MCF 10A (cell line): Measurements from ENCODE around the gene RAB13. TPM values are rescaled to one million over a fixed set of nuclear protein-coding genes. Genes with fewer than 3 reads are reported as not detected.
"Not testable (repeated sequence)": the region's sequence is repeated elsewhere in the genome, so short reads cannot be mapped to it uniquely, and the experiment has no call there.

Experiments used
- Bru-seq: library from RNA; stranded (reverse); fragments of 400-500 nt; gene quantifications from one replicate; lab custom pipeline; 2021; lab: Mats Ljungman, UMichigan
- BruChase-seq, 2 experiments: library from RNA; stranded (reverse); fragments of 400-500 nt; gene quantifications; one replicate each; lab custom pipeline; 2021; lab: Mats Ljungman, UMichigan
- BruUV-seq: library from RNA; stranded (reverse); fragments of 400-500 nt; replicated peaks from 2 replicates; lab custom pipeline; 2021; lab: Mats Ljungman, UMichigan
- CTCF ChIA-PET: fragments of 300-600 bp; sonication (Branson Sonifier 250); formaldehyde crosslinking; extraction: SDS; loops from one replicate; lab custom pipeline; 2021; ENCODE audit warnings: antibody characterized with exemption, inconsistent platforms; lab: Yijun Ruan, JAX
- POLR2A ChIA-PET: fragments of 300-600, 350-650 bp; sonication (Branson Sonifier 250); formaldehyde crosslinking; extraction: SDS; loops from one replicate; lab custom pipeline; 2020; ENCODE audit warnings: antibody characterized with exemption, inconsistent platforms; lab: Yijun Ruan, JAX
- DNase-seq: peaks from one replicate; pipeline ENCODE4 v3.0.0-alpha.2; 2018; ENCODE audit not compliant: unreplicated experiment
- H3K27ac Mint-ChIP-seq: one replicate; pipeline ENCODE4 v1.8.0; 2022; ENCODE audit warnings: mild to moderate bottlenecking, low read depth, mixed read lengths; ENCODE audit not compliant: unreplicated experiment
- H3K27me3 Mint-ChIP-seq: one replicate; pipeline ENCODE4 v1.8.0; 2022; ENCODE audit warnings: mixed read lengths; ENCODE audit not compliant: insufficient read depth, unreplicated experiment
- H3K36me3 Mint-ChIP-seq: one replicate; pipeline ENCODE4 v1.8.0; 2022; ENCODE audit warnings: mild to moderate bottlenecking, moderate library complexity, mixed read lengths; ENCODE audit not compliant: insufficient read depth, unreplicated experiment
- H3K4me1 Mint-ChIP-seq: one replicate; pipeline ENCODE4 v1.8.0; 2022; ENCODE audit warnings: mixed read lengths; ENCODE audit not compliant: insufficient read depth, unreplicated experiment
- H3K4me3 Mint-ChIP-seq: one replicate; pipeline ENCODE4 v1.8.0; 2022; ENCODE audit warnings: mild to moderate bottlenecking, moderate library complexity, mixed read lengths; ENCODE audit not compliant: unreplicated experiment
- H3K9me3 Mint-ChIP-seq: one replicate; pipeline ENCODE4 v1.8.0; 2022; ENCODE audit warnings: mixed read lengths; ENCODE audit not compliant: unreplicated experiment
- intact Hi-C: fragments of 100-400 bp; cut with micrococcal nuclease; formaldehyde crosslinking; loops from 2 replicates; pipeline ENCODE4 v1.14.1; 2022
- long read RNA-seq: library from polyadenylated mRNA; stranded (forward); transcript quantifications from one replicate; pipeline ENCODE4 v2.0.0, GENCODE V29; 2022
- total RNA-seq: library from RNA; stranded (reverse); gene quantifications from 2 replicates; pipeline ENCODE4 v1.2.3, GENCODE V29; 2022
- TF ChIP-seq, protein P1 (sequence below): fragments of 200-600 bp; IDR thresholded peaks from one replicate; pipeline ENCODE4 v1.8.0; 2022; ENCODE audit warnings: antibody characterized with exemption, mild to moderate bottlenecking; ENCODE audit not compliant: unreplicated experiment

The RAB13 gene
- total RNA-seq (63.1 and 71.6 TPM in 2 replicates), Bru-seq, nascent RNA (percentile 90 among the genes with signal in this experiment), BruChase-seq, experiment 1, labeled RNA remaining after a 6-hour chase (percentile 93 among the genes with signal in this experiment), BruChase-seq, experiment 2, labeled RNA remaining after a 2-hour chase (percentile 94 among the genes with signal in this experiment)
- long read RNA-seq, transcript RAB13-201 (8 exons, 1,176 nt) = major isoform, 57 of 76 reads
- long read RNA-seq, partial matches to known transcripts = 0 of 76 reads
- long read RNA-seq, other reads (novel, unspliced or antisense) = 19 of 76 reads

DNA sequence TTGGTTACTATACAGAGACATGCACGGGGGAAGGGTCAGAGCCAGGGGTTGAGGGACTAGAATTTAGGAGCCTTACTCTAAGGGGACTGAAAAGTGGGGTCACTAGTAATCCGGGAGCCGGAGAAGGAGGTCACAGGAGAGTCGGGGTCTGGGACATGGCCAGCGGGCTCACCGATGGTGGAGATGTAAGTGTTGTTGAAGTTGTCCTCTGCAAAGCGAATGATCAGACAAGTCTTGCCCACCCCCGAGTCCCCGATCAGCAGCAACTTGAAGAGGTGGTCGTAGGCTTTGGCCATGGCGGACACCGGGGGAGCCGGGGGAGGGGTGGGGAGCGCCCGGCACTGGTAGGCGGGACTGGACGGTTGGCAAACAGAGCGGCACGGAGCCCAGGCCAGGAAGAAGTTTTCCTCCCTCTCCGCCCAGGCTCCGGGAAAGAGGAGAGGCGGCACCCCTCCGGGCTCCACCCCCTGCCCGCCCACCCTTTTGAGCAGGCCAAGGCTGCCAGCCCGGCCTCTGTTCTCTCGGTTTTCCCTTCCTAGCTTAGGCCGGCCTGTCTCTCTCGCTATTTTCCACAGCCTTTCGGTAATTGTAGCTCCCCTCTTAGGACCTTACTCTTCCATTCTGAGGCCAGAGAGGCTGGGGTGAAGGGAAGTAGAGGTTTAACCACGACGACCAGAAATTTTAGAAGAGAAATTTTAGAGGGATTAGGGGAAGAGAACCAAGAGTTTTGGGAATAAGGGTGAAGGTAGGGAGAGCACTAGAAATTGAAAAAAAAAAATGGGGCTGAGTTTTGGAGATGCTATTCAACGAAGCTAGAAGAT is at the start of gene RAB13:
TSS of gene RAB13 (minus strand) at position 399 of the 821 bp plus-strand sequence. CDS start at position 296, 103 bp downstream.
- Mint-ChIP-seq H3K4me3 (peak within 1 kb of the TSS; percentile 87), H3K36me3 (peaks cover 25% of the 10 kb centered on the region)

DNA sequence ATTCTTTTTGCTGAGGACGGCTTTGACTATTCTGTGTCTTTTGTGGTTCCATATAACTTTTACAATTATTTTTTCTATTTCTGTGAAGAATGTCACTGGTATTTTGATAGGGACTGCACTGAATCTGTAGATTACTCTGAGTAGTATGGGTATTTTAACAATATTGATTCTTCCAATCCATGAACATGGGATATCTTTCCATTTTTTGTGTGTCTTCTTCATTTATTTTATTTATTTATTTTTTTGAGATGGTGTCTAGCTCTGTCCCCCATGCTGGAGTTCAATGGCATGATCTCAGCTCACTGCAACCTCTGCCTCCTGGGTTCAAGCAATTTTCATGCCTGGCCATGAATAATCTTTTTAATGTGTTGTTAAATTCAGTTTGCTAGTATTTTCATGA is 47.6 kb upstream of the RAB13 start:
- H3K27ac Mint-ChIP-seq, H3K4me3 Mint-ChIP-seq, DNase-seq, intact Hi-C loops, H3K4me1 Mint-ChIP-seq, BruUV-seq, H3K36me3 Mint-ChIP-seq, H3K27me3 Mint-ChIP-seq: not testable (repeated sequence)
- H3K9me3 Mint-ChIP-seq = peaks cover 20% of the 10 kb centered on the region
- CTCF ChIA-PET = interaction anchor here (0.6 kb wide), 1 partner anchor 229 kb away, joined by 3 read pairs; no protein-coding TSS in a partner anchor
- POLR2A ChIA-PET = interaction anchor here (1.5 kb wide), 1 partner anchor 10 kb away, joined by 4 read pairs; no protein-coding TSS in a partner anchor

More for the DNA sequence above, at the start of gene RAB13:
- POLR2A ChIA-PET = interaction anchor here (0.5 to 13.2 kb wide), 40 partner anchors 8 to 475 kb away, joined by 3 to 358 read pairs (median 4); partner anchors contain the start of genes CHTOP, CREB3L4, CRTC2 and DENND4B
- no peaks in the 10 kb centered on the region for H3K9me3 Mint-ChIP-seq
- intact Hi-C loops = loop anchor here (1.0 to 5.0 kb wide), 13 partner anchors 19 to 477 kb away; partner anchors contain the start of genes CREB3L4, CRTC2, DENND4B and GATAD2B
- H3K4me1 Mint-ChIP-seq = peaks cover 32% of the 10 kb centered on the region
- TF ChIP-seq, protein P1, sequence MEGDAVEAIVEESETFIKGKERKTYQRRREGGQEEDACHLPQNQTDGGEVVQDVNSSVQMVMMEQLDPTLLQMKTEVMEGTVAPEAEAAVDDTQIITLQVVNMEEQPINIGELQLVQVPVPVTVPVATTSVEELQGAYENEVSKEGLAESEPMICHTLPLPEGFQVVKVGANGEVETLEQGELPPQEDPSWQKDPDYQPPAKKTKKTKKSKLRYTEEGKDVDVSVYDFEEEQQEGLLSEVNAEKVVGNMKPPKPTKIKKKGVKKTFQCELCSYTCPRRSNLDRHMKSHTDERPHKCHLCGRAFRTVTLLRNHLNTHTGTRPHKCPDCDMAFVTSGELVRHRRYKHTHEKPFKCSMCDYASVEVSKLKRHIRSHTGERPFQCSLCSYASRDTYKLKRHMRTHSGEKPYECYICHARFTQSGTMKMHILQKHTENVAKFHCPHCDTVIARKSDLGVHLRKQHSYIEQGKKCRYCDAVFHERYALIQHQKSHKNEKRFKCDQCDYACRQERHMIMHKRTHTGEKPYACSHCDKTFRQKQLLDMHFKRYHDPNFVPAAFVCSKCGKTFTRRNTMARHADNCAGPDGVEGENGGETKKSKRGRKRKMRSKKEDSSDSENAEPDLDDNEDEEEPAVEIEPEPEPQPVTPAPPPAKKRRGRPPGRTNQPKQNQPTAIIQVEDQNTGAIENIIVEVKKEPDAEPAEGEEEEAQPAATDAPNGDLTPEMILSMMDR = no peak
- CTCF ChIA-PET = interaction anchor here (0.6 to 7.8 kb wide), 59 partner anchors 9 to 1480 kb away, joined by 3 to 80 read pairs (median 5); partner anchors contain the start of genes CREB3L4, CRTC2, DENND4B and GATAD2B
- peak within 1 kb of the TSS; percentile 78 for H3K27ac Mint-ChIP-seq
- BruUV-seq = no TSS peak
- H3K27me3 Mint-ChIP-seq = no peaks in the 10 kb centered on the region
- peak; percentile 96 for DNase-seq

DNA sequence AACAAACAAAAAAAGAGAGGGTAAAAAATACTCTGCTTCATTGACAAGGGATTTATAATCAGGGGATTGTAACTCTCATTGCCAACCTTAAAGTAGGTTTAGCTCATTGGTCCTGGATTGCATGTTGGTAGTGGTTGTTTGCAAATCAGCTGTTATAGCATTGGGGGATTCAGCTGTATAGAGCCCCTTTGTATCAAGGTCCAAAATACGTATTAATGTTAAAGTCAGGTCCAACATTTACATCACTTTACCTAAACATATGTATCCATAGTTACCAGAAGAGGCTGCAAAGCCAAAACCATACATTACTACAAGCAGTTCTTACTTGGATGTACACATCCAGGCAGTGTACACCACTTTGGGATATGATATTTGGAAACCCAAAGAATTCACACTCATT is 33.8 kb upstream of the RAB13 start:
- no peaks in the 10 kb centered on the region for H3K9me3 Mint-ChIP-seq
- ChIA-PET POLR2A (no interaction called here), CTCF (interaction anchor here (0.8 kb wide), 1 partner anchor 175 kb away, joined by 3 read pairs; no protein-coding TSS in a partner anchor)
- intact Hi-C loops = no loop called here
- no peak overlapping the region for H3K4me3 Mint-ChIP-seq
- H3K27me3 Mint-ChIP-seq = no peaks in the 10 kb centered on the region
- DNase-seq = no peak
- no peaks in the 10 kb centered on the region for H3K4me1 Mint-ChIP-seq
- no TSS peak for BruUV-seq
- TF ChIP-seq, protein P1 = no peak
- H3K27ac Mint-ChIP-seq = no peak overlapping the region
- no peaks in the 10 kb centered on the region for H3K36me3 Mint-ChIP-seq

DNA sequence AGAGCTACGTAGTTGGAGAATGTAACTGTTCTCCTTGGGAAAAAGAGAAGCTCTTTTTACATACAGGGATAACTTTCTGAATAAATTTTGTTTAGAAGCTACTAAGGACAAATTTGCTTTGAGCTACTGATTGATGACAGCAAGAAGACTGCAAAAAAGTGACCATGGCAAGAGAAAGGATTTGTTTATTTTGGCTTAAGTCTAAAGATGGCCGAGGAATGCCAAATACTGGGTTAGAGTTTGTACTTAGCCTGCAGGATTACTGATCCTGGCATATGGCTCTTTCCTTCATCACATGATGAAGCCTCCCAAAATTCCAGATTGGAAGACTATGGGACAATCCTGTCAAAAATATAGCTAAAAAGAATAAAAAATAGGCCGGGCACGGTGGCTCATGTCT is 33.1 kb upstream of the RAB13 start:
- TF ChIP-seq, protein P1 = no peak
- ChIA-PET POLR2A (interaction anchor here (0.8 kb wide), 2 partner anchors 24 to 163 kb away, joined by 4 read pairs; no protein-coding TSS in a partner anchor), CTCF (interaction anchor here (0.8 kb wide), 1 partner anchor 176 kb away, joined by 3 read pairs; no protein-coding TSS in a partner anchor)
- Mint-ChIP-seq H3K36me3 (no peaks in the 10 kb centered on the region), H3K4me1 (peaks cover 4% of the 10 kb centered on the region), H3K4me3 (no peak overlapping the region), H3K27ac (no peak overlapping the region), H3K27me3 (no peaks in the 10 kb centered on the region), H3K9me3 (no peaks in the 10 kb centered on the region)
- no TSS peak for BruUV-seq
- intact Hi-C loops = no loop called here
- no peak for DNase-seq
